NCI-H1436 treated with DMSO at 0.1 percent for 48 hours (cell line): Measurements from ENCODE around the gene TEF.
"Not testable (repeated sequence)": the region's sequence is repeated elsewhere in the genome, so short reads cannot be mapped to it uniquely, and the experiment has no call there.

Experiments
- DNase-seq: peaks from one replicate; lab custom pipeline; 2025; lab: John Stamatoyannopoulos, UW

Gene TEF

GRCh38 chr22:41382610-41383009, 868 bp downstream of the TEF start:
- no peak for DNase-seq

DNA sequence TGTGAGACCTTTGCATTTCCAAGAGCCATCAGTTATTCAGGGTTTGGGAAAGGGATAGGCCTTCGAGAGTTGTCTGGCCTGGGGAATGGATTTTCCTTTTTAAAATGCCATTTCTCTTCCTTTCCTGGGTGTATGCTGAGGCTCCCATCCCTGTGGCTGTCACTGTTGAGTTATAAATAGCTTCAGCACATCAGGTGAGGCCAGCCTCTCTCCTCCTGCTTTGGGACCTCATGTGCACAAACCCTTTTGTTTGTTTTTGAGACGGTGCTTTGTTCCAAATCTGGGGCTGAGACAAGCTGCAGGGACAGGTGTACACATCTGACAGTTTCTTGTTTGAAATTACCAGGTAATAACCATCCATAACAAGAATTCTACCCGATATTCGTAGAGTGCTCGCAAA, 1.3 kb downstream of the TEF start:
- DNase-seq, result no peak

- no peak for DNase-seq
Measured at GRCh38 chr22:41384128-41384527, 2.4 kb downstream of the TEF start.

DNA sequence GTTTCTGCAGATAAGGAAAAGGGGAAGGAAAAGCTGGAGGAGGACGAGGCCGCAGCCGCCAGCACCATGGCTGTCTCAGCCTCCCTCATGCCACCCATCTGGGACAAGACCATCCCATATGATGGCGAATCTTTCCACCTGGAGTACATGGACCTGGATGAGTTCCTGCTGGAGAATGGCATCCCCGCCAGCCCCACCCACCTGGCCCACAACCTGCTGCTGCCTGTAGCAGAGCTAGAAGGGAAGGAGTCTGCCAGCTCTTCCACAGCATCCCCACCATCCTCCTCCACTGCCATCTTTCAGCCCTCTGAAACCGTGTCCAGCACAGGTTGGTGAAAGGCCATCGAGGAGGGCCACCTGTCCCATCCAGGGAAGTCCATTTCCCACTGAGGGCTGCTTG, 5.6 kb downstream of the TEF start:
- DNase-seq, result no peak

GRCh38 chr22:41394012-41394356, 12.2 kb downstream of the TEF start:
- DNase-seq, result no peak

GRCh38 chr22:41395531-41396240, 13.9 kb downstream of the TEF start:
- DNase-seq, result no peak

DNA sequence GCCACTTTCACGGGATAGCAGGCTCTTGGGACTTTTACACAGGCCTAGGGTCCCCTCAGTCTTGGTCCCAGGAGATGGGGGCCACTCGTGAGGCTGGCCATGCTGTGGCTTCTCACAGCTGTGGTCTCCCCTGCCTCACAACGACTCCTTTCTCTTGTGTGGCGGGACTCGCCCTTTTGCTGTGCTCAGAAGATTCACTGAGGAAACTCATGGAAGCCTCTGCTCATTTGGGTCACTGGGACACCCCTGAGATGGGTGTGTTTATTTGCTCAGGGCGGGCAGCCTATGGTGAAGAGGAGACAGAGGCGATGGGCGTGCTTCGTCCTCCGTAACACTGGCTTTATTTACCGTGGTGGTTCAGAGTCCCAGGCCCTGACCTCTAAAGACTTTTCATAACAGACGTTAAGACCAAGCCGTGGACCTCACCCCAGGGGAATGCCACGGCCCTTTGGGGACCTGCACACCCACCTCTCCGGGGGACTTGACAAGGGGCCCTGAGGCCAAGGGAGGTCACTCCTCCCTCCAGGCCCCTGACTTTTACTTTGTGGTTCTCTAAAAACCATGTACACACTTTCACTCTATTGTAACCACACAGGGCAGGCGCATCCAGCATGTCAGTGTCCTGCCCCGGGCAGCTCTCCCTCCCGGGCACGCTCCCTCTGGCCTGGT, 15.5 kb downstream of the TEF start:
- DNase-seq, result no peak

GRCh38 chr22:41398921-41399320, 17.2 kb downstream of the TEF start:
- DNase-seq, result no peak

DNA sequence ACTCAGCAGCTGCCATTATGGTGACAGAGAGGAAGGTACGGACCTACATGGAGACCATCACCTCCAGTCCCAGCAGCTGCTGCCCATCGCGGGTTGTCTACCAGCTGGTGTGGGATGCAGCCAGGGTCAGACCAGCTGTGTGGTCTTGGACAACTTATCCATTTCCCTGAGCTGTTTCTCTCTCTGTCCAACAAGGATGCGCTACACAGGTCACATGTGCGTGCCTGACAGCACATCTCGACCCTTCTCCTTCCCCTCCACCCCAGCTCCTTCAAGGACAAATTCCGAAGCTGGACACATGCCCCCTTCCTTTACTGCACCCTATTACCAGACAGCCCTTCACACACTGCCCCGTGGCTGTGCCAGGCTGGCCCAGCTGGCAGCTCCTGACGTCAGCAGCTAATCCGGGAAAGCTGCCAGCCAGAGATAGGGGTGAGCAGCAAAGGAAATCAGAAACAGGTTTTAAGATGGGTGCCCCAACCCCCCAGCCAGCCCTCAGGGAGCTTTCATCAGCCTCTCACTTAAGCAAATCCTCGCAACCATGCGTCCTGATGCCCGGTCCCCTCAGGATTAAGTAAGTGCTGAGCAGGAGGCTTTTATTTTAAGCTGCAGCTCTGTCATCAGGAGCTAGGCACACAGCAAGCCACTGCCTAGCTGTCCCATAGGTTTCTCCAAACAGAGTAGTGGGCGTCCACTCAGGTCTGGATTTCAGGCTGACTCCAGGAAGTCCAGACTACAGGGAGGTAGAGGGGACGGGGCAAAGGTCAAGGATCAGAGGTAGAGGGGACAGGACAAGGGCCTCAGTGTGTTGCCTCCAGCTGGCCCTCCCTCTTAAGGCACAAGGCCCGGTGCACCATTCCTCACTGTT, 20.3 kb downstream of the TEF start:
- peak; percentile 49 for DNase-seq

- DNase-seq, result not testable (repeated sequence)
Measured at GRCh38 chr22:41402851-41403250, 21.1 kb downstream of the TEF start.

GRCh38 chr22:41403532-41404318, 22.0 kb downstream of the TEF start:
- peak; percentile 52 for DNase-seq

DNA sequence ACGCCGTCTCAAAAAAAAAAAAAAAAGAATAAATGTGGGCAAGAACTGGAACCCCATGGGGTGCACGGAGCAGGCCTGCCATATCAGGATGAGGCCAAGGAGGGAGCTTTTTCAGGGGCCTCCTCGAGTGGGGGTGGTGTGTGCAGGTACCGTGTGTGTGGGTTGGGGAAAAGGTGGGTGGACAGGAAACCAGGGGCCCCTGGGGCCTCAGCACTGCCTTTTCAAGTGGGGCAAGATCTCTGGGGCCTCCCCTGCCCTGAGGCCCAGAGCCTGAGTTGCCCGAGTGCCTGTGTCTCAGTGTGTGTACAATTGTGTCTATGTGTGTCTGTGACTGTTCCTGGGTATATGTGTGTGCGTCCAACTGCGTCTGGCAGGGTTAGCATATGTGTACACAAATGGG, 23.8 kb downstream of the TEF start:
- no peak for DNase-seq

DNA sequence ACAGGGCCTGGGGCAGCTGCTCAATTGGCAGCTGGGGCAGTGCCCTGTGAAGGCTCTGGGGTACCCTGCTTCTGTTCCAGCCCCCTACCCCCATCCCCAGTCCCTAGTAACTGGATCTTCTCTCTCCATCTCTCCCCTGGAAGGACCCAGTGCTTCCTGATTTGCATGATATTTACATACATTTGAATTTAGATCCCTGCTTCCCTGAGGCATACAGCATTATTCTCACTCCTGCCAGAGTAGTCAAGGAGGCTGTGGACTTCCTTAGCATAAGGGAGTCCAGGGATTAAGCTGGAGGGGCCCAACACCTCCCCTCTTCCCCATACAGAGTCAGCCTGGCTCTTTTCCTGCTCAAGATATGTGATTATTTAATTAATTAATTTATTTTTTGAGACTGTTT, 24.7 kb downstream of the TEF start:
- no peak for DNase-seq

- no peak for DNase-seq
Measured at GRCh38 chr22:41407433-41407832, 25.7 kb downstream of the TEF start.

DNA sequence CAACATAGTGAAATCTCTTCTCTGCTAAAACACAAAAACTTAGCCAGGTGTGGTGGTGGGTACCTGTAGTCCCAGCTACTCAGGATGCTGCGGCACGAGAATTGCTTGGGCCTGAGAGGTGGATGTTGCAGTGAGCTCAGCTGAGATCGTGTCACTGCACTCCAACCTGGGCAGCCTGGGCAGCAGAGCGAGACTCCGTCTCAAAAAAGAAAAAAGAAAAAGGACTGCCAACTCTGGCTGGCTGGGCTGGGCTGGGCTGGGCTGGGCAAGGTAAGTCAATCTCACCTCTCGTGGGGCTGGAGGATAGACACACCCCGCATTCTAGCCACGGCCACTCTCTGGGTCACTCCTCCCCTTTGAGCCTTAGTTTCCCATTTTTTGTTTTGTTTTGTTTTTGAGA, 26.9 kb downstream of the TEF start:
- no peak for DNase-seq

DNA sequence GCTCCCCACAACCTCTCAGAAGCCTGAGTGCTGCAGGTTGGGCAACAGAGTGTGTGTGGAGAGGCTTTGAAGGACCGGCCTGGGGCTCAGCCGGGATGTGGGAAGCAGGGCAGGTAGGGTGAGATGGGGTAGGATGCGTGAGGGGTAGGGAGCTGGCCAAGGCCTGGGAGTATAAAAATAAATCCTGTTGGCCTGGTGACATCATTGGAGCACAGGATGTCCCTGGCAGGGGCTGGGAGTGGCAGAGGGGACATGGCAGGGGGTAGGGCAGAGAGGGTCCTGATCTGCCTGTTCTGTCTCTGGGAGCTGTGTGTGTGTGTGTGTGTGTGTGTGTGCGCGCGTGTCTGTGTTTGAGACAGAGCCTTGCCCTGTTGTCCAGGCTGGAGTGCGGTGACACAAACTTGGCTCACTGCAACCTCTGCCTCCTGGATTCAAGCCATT, 28.6 kb downstream of the TEF start:
- DNase-seq, result no peak

DNA sequence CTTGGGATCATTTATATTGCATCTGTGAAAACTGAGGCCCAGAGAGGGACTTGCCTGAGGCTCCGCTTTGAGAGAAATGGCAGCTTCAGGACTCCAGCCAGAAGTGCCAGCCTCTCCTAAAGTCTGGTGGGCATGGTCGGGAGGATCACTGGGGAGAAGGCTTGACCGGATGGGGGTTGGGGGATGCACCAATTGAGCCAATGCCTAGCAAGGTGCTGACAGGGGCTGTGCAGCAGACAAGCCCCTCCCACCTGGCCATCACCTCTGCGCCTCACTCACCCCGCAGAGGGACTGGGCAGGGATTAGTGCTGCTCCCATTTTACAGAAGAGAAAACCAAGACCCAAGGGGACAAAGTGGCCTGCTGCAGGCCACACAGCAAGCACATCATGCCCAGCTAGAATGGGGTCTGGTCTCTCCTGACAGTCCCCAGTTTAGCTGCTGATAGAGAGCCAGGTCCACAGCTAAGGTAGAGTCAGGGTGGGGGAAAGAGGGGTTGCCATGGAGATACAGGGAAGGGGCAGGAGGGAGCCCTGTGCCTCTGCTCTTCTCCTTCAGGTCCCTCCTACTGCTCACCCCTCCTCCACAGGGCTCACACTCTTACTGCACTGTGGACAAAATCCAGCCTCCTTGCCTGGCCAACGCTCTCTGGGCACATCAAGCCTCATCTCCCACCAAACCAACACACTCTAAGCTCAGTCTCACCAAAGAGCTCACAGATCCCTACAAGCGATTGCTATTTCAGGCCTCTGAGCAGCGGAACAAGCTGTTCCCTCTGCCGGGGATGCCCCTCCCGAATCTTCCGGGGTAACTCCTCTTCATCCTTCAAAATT, 29.5 kb downstream of the TEF start:
- DNase-seq, result no peak

DNA sequence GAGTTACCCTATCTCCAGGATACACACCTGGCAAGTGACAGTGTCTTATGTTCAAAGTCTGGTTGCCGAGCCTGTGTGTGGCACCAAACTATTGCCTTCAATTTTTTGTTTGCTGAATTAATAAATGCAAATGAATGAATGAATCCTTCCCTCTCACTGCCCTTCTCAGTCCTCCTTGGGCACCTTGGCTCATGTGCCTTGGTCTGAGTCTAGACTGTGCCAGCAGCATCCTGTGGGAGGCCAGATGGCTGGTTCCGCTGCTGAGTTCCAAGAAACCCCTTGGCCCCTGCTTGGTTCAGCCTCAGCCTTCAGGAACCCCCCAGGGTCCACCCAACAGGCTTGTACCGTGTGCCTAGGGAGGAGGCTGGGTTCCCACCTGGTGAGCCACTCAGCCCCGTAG, 33.8 kb downstream of the TEF start:
- no peak for DNase-seq

DNA sequence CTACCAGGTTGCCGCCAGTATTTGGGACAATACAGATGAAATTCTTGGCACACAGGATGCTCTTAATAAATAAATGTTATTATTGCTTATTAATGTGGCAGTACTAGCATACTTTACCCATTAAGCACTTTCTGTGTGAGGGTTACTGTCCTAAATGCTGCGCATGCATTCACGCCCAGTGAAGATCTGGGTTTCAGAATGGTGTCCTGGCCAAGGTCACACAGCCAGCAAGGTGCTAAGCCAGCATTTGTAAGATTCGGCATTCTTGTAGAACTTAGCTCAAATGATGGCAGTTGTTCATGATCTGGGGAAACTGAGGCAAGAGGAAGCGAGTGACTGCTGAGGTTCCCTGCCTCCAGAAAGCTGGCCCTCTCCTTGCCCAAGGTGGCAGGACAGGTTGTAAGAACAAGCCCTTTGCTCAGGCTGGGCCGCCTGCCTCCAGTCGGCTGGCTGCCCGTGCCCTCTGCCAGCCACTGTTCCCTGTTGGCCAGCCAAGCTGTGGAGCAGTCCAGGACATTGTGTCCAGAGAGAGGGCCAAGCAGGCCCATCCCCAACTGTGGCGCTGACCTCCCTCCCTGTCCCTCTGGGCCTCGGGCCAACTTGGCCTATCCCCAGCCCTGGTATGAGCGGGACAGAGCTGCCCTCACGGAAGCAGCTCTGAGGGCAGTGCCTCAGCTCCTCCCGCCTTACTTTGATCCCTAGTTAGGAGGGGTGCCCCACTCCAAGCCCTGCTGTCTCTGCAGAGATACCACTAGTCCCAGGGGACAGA, 36.1 kb downstream of the TEF start:
- no peak for DNase-seq

DNA sequence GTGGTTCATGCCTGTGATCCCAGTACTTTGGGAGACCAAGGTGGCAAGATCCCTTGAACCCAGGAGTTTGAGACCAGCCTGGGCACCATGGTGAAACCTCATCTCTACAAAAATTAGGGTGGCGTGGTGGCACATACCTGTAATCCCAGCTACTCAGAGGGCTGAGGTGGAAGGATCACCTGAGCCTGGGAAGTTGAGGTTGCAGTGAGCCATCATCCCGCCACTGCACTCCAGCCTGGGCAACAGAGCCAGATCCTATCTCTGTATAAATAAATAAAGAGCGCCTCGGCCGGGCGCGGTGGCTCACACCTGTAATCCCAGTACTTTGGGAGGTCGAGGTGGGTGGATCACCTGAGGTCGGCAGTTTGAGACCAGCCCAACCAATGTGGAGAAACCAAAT, 37.0 kb downstream of the TEF start:
- DNase-seq, result no peak
